HG03521 (cell line): ENCODE results near the gene FARS2.
"Not testable (repeated sequence)": the region's sequence is repeated elsewhere in the genome, so short reads cannot be mapped to it uniquely, and the experiment has no call there.

ENCODE experiments used
- ATAC-seq: cut with Tn5 transposase; IDR thresholded peaks from one replicate; pipeline ENCODE4 v1.9.1; 2021; ENCODE audit warnings: mild to moderate bottlenecking, moderate library complexity; ENCODE audit not compliant: unreplicated experiment

The FARS2 gene

GRCh38 chr6:5656226-5656625 lies 394.9 kb downstream of the FARS2 start:
- no peak for ATAC-seq

DNA sequence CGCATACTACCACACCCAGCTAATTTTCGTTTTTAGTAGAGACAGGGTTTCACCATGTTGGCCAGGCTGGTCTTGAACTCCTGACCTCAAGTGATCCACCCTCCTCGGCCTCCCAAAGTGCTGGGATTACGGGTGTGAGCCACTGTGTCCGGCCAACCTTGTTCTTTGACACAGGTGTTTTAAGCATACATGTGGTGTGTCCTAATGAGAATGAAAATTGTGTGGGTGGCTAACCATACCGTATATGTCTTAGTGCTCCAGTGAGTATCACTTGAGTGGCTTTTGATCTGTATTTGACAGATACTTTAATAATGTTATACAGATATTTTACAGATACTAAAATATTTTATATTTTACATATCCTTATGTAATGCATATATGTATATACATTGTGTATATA lies 395.4 kb downstream of the FARS2 start:
- ATAC-seq: not testable (repeated sequence)

GRCh38 chr6:5657684-5658430 lies 396.5 kb downstream of the FARS2 start:
- no peak for ATAC-seq

DNA sequence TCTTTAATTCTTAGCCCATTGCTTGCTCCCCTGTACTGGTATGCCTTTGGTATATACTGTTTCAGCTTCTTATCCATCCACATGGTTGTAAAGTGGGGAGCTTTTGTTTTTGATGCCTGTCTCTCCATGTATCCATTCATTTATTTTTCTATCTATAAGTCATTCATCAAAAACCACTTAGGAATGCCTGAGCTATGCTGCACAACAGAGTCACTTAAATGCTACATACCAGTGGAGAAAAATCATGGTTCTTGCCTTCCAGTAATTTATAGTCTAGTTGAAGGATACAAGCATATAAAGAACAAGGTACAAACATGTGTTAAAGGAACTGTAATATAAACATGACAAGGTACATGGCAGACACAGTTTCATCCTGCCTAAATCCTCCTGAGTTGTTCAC lies 398.2 kb downstream of the FARS2 start:
- ATAC-seq: no peak

GRCh38 chr6:5660772-5661171 lies 399.5 kb downstream of the FARS2 start:
- ATAC-seq: no peak

DNA sequence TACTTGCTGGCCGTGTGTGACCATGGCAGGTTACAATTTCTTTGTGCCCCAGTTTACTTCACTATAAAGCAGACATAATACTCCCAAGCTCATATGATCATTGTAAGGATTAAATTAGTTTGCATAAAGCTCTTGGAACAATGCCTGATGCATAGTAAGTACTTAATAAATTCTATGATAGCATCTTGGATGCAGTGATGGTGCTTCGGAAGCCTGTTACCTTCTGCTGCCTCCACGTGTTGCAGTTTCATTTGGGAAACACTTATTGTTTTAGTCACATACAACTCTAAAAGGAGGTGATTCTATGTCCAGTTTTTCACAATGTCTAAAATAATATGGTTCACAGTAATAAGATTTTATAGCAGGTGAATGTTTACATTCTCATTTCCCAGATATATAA lies 401.5 kb downstream of the FARS2 start:
- no peak for ATAC-seq

DNA sequence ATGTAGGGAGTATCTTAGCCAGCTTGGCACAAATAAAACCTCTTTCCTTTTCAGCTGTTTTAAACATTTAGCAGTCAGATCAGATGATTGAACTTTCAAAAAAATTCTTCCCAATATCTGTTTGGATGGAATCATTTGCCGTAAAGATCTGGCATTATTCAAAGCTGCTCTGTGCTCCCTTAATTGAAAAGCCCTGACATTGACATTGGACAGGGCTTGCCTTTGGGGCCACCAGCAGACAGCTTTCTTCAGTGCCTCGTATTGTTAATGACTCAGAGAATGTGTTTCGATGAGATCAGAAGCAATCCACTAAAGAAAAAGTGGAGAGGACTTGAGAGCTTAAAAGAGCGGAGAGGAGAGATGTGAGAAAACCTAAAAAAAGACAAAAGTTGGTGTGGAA lies 401.9 kb downstream of the FARS2 start:
- ATAC-seq: no peak

DNA sequence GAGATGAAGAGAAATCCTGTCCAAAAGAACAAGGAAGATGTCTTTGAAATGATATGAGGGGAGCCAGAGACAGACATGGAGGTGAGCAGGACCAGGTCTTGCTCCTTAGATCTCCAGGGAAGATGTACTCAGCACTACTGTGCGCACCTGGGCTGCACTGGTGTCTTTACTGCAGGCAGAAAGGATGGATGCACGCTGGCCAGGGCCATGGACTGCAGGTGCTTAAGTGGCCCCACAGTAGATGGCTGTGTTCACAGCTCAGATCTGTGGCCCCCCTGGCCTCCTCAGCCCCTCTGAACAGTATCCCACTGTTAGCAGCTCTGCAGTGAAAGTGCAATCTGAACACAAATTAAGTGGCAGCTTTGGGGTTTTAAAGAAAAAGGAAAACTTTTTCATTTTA lies 402.4 kb downstream of the FARS2 start:
- no peak for ATAC-seq

- no peak for ATAC-seq
Measured at GRCh38 chr6:5664149-5664548, 402.8 kb downstream of the FARS2 start.

DNA sequence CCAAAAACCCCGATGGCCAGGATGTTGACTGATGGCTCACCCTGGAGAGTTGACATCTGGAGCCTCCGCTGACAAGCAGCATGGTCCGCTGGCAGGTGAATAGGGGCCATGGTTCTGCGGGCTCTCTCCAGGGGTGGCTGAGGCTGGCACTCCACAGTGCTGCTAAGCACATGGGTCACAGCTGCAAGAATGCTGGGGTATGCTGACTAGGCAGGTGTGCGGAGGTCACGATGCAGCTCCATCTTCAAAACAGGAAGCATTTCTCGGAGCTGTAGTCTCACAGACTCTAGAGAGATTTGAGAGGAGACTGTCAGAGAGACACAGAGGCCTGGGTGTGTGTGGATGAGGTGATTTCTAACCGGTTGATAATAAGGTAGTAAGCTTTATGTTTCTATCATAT lies 403.9 kb downstream of the FARS2 start:
- ATAC-seq: no peak

GRCh38 chr6:5665667-5666066 lies 404.4 kb downstream of the FARS2 start:
- ATAC-seq: no peak

DNA sequence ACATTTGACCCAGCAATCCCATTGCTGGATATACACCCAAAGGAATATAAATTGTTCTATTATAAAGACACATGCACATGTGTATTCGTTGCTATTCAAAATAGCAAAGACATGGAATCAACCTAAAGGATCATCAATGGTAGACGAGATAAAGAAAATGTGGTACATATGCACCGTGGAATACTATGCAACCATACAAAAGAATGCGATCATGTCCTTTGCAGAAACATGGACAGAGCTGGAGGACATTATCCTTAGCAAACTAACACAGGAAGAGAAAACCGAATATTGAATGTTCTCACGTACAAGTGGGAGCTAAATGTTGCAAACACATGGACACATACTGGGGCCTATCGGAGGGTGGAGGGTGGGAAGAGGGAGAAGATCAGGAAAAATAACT lies 405.4 kb downstream of the FARS2 start:
- ATAC-seq: no peak

DNA sequence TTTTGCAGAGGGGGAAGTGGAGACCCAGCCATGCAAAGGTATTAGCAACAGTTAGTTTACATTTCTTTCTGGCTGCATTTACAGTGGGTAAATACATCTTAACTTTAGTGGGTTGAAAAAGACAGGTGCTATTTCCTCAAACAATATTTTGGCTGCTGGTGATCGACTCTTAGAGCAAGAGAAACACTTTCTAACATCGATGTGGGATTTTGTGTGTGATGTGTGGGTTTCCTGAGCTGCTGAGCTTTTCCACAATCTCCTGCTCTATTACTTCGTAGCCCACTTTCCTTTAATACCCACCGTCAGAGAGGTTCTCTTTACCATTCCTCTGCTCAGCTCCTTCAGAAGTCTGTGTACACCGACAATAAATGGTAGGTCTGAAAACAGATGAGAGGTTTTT lies 406.4 kb downstream of the FARS2 start:
- ATAC-seq: no peak

GRCh38 chr6:5670381-5670780 lies 409.1 kb downstream of the FARS2 start:
- no peak for ATAC-seq

GRCh38 chr6:5670811-5671561 lies 409.7 kb downstream of the FARS2 start:
- no peak for ATAC-seq

DNA sequence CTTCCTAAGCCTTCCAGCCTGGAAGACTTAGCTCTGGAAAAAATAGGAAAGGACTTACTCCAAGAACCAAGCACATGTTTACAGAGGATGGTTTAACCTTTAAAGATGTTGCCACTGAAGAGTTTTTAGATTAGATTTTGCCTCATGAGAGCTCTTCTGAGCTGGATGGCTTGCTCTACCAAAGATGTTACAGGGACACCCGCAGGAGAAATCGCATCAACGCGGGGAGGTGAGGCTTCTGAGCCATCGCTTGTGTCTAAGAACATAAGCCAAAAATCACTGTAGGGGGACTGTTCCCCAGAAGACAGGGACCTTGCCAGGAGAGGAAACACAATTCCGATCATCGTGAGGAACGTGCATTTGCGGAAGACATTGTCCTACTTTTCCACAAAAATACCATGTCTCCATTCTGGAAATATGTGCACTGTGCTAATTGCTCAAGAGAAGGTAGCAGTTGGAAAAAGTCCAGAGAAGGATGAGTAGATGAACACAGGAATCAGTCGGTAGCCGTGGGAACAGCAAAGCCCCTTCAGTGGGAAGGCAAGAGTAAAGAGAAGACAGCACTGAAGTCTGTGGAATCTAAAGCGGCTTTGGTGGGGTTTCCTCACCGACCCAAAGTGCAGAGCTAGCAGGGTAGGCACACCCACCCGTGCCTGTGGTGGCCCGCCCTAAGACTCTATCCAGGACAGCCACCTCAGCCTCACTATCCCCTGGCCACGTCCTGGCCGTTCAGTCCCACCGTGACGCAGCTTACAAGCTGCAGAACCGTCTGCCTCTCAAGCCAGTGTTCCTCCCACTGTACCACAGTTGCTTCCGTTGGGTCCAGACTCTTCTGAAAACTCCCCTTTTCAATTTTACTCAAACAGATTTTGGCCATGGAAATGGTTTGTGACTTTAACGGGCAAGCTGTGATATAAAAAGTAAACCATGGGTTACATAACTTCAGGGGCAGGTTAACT lies 410.6 kb downstream of the FARS2 start:
- ATAC-seq: no peak

DNA sequence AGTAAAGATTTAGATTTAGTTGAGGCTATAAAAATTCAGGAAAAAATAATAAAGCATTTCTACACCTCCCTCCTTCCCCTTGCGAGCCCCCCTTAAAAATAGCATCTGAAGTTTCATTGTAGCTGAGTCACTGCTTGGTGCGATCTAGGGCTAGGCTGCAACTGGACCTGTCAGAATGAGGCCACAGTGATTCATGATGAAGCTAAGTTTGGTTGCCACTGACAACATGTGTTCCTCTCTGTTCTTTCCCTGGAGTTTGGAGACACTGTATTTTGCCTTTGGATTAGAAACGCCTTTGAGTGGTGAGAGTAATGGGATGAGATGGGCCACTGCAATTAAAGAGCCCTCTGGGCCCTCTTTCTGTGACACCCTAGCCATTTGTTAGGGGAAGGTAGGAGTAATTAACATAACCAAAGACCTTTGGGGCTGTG lies 411.3 kb downstream of the FARS2 start:
- no peak for ATAC-seq

- ATAC-seq: no peak
Measured at GRCh38 chr6:5673019-5673790, 411.9 kb downstream of the FARS2 start.

DNA sequence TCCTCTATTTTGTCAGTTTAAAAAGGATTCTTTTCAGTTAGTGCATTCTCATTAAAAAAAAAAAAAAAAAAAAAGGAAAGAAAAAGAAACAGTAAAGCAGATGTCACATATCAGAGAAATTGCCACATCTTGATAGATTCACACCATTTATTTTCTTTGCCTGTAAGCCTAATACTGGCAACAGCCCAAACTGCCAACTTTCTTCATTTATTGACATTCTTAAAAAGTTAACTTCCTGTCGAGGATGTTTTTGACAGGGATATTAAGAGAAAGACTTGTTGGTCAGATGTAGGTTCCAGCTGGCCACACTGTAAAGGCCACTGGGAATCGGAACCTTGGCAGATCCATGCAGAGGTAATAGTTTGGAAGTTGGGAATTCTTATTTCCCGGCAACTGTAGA lies 412.8 kb downstream of the FARS2 start:
- ATAC-seq: no peak

DNA sequence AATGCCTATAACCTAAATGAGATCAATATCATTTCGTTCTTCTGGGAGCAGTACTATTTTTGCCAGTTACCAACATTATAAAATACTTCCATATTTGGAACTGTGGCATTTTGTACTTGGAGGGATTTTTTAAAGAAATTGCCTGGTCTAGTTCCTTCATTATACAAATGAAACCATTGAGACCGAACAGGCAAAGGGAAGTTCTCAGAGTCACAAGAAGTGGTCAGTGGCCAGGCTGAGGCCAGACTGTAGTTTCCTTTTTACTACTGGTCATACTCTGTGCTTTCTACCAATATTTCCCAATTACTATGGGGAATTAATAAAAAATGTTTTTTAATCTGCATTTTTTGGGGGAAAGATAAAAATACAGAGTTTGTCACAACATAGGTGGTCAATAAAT lies 413.4 kb downstream of the FARS2 start:
- no peak for ATAC-seq

DNA sequence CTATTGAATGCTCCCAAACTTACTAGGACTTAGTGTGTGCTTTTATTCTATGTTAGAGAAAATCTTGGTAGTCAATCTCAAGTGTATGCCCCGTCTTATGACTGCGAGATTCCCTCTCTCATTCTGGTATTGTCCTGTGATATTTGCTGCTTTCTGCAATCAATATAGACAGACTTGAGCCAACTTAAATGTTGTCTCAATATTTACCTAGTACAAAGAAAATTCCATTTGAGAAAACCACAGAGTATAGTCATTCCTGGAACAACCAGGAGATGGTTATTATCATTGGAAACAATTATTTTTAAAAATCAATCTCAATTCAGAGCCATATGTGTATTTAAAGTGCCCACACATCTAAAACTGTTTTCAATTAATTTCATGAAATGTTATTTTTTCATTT lies 415.4 kb downstream of the FARS2 start:
- ATAC-seq: no peak
